Endothelial cell of umbilical vein (primary cell): ENCODE results near the gene KRT17.

Experiments
- CTCF ChIP-seq, 2 donors: IDR thresholded peaks; 1 replicate in 1 of 2; 2 replicates in 1 of 2; pipeline ENCODE4 v1.5.1; 2011; ENCODE audit warnings: low read length in 2 of 2, mild to moderate bottlenecking in 2 of 2, moderate library complexity in 2 of 2, control low read depth in 1 of 2, inconsistent platforms in 1 of 2, low read depth in 1 of 2; ENCODE audit not compliant: insufficient read depth in 1 of 2; ENCODE audit errors: extremely low read depth in 1 of 2
- EZH2 ChIP-seq: IDR thresholded peaks from 2 replicates; pipeline ENCODE4 v1.6.1; 2012; ENCODE audit warnings: borderline replicate concordance, low read depth, mild to moderate bottlenecking, moderate library complexity, low read length, inconsistent platforms; ENCODE audit not compliant: severe bottlenecking
- POLR2A ChIP-seq: IDR thresholded peaks from 2 replicates; pipeline ENCODE4 v1.6.1; 2012; ENCODE audit warnings: low read depth, mild to moderate bottlenecking, control low read depth, low read length

DNA sequence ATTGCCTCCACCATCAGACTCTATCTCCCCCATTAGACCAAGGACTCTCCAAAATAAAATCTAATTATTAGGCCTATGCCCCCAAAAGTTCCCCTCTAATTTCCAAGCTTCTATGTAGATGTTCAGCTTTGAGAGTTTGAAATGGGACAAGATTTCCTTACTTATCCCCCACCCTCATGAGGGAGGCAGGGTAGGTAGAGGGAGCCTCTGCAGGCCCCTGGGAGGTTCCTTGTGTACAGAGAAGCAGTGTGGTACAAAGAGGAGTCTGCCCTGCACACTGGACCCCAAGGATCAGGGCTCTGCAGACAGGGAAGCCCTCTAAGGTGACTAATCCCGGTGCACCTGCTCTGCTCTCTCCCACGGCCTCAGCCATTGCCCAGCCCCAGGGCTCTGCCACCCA, 2.5 kb downstream of the KRT17 start:
- TF ChIP-seq EZH2 (no peak), POLR2A (no peak), CTCF (IDR thresholded peaks at IDR 0.05; ENCODE audit: extremely low read depth in 1 of 2, insufficient read depth in 1 of 2, low read depth in 1 of 2, low read length in 2 of 2) (no peak)
